Mesendoderm (in vitro differentiated cells): Measurements from ENCODE around the gene C2CD5.

ENCODE experiments used
- DNase-seq: peaks from one replicate; pipeline ENCODE4 v3.0.0; 2013
- H2AK5ac ChIP-seq: 2 replicates; pipeline ENCODE4 v1.6.1; 2013; ENCODE audit warnings: low read length, inconsistent platforms
- H2BK120ac ChIP-seq: 2 replicates; pipeline ENCODE4 v1.6.1; 2013; ENCODE audit warnings: low read depth, mild to moderate bottlenecking, low read length, moderate library complexity, mixed read lengths
- H2BK15ac ChIP-seq: replicated peaks from 2 replicates; pipeline ENCODE4 v1.6.1; 2013; ENCODE audit warnings: low read depth, mild to moderate bottlenecking, moderate library complexity
- H2BK5ac ChIP-seq: 2 replicates; pipeline ENCODE4 v1.6.1; 2013; ENCODE audit warnings: low read length, inconsistent platforms
- H3K18ac ChIP-seq: 2 replicates; pipeline ENCODE4 v1.6.1; 2013; ENCODE audit warnings: mild to moderate bottlenecking, low read length, mixed read lengths
- H3K23ac ChIP-seq: one replicate; pipeline ENCODE4 v1.6.1; 2013; ENCODE audit warnings: low read length
- H3K27ac ChIP-seq: 2 replicates; pipeline ENCODE4 v1.5.1; 2013; ENCODE audit warnings: low read depth, mild to moderate bottlenecking, inconsistent platforms, low read length, moderate library complexity
- H3K27me3 ChIP-seq: 2 replicates; pipeline ENCODE4 v1.6.1; 2013; ENCODE audit warnings: low read length, control low read depth, mild to moderate bottlenecking, inconsistent platforms; ENCODE audit not compliant: insufficient read depth, poor library complexity
- H3K36me3 ChIP-seq: 2 replicates; pipeline ENCODE4 v1.6.1; 2013; ENCODE audit warnings: low read length, inconsistent platforms; ENCODE audit not compliant: control insufficient read depth, insufficient read depth
- H3K4ac ChIP-seq: one replicate; pipeline ENCODE4 v1.6.1; 2013; ENCODE audit warnings: low read depth, mild to moderate bottlenecking, low read length, moderate library complexity
- H3K4me1 ChIP-seq: 2 replicates; pipeline ENCODE4 v1.6.1; 2013; ENCODE audit warnings: low read depth, low read length, inconsistent platforms; ENCODE audit not compliant: control insufficient read depth
- H3K4me2 ChIP-seq: 2 replicates; pipeline ENCODE4 v1.6.1; 2013; ENCODE audit warnings: low read length
- H3K4me3 ChIP-seq: 2 replicates; pipeline ENCODE4 v1.5.1; 2013; ENCODE audit warnings: mild to moderate bottlenecking, low read length
- H3K56ac ChIP-seq: one replicate; pipeline ENCODE4 v1.6.1; 2013; ENCODE audit warnings: low read length
- H3K79me1 ChIP-seq: 2 replicates; pipeline ENCODE4 v1.6.1; 2013; ENCODE audit warnings: low read length, inconsistent platforms
- H3K79me2 ChIP-seq: 2 replicates; pipeline ENCODE4 v1.6.1; 2013; ENCODE audit warnings: mild to moderate bottlenecking, low read length; ENCODE audit not compliant: control insufficient read depth, insufficient read depth
- H3K9ac ChIP-seq: 2 replicates; pipeline ENCODE4 v1.6.1; 2013; ENCODE audit warnings: low read length, inconsistent platforms
- H4K5ac ChIP-seq: one replicate; pipeline ENCODE4 v1.6.1; 2013; ENCODE audit warnings: low read length
- H4K8ac ChIP-seq: one replicate; pipeline ENCODE4 v1.6.1; 2013; ENCODE audit warnings: low read depth, mild to moderate bottlenecking, control low read depth, low read length, moderate library complexity
- WGBS: extraction: QIAGEN DNeasy Blood & Tissue Kit; methylation state at CpG from one replicate; pipeline ENCODE4 v1.1.7; 2013; ENCODE audit warnings: low lambda C conversion rate, missing lambda C conversion rate; ENCODE audit not compliant: insufficient coverage; ENCODE audit errors: extremely low coverage; 5-methylcytosine and 5-hydroxymethylcytosine counted together

C2CD5 gene

GRCh38 chr12:22539055-22539454, 5.3 kb downstream of the C2CD5 start:
- no peak for DNase-seq
- no peak overlapping the region for H3K9ac ChIP-seq
- no peak overlapping the region for H3K27ac ChIP-seq

GRCh38 chr12:22538311-22538710, 6.0 kb downstream of the C2CD5 start:
- H3K27me3 ChIP-seq: no peaks in the 10 kb centered on the region
- H3K18ac ChIP-seq: no peak overlapping the region
- H3K36me3 ChIP-seq: peaks cover 3% of the 10 kb centered on the region
- H4K8ac ChIP-seq: no peak overlapping the region
- H3K4me3 ChIP-seq: no peak overlapping the region
- no peaks in the 10 kb centered on the region for H3K79me1 ChIP-seq
- H3K27ac ChIP-seq: no peak overlapping the region
- no peaks in the 10 kb centered on the region for H3K79me2 ChIP-seq
- H2BK5ac ChIP-seq: no peak overlapping the region
- no peak overlapping the region for H3K4me2 ChIP-seq
- H4K5ac ChIP-seq: no peak overlapping the region
- DNase-seq: no peak
- no CpG with 5 or more reads among the region's 4 CpGs for WGBS
- no peak overlapping the region for H2AK5ac ChIP-seq
- H2BK120ac ChIP-seq: no peak overlapping the region
- H3K4ac ChIP-seq: no peak overlapping the region
- no peak overlapping the region for H2BK15ac ChIP-seq
- no peak overlapping the region for H3K56ac ChIP-seq
- H3K4me1 ChIP-seq: peaks cover 2% of the 10 kb centered on the region
- no peak overlapping the region for H3K23ac ChIP-seq
- no peak overlapping the region for H3K9ac ChIP-seq

More at GRCh38 chr12:22539055-22539454, 5.3 kb downstream of the C2CD5 start:
- Histone ChIP-seq H3K4ac (no peak overlapping the region), H3K18ac (no peak overlapping the region), H4K5ac (no peak overlapping the region), H2BK5ac (no peak overlapping the region), H3K4me3 (no peak overlapping the region), H3K4me2 (no peak overlapping the region), H3K79me2 (no peaks in the 10 kb centered on the region), H3K4me1 (peaks cover 3% of the 10 kb centered on the region), H4K8ac (no peak overlapping the region), H3K79me1 (peaks cover 2% of the 10 kb centered on the region), H3K27me3 (no peaks in the 10 kb centered on the region), H3K23ac (no peak overlapping the region), H2AK5ac (no peak overlapping the region), H3K56ac (no peak overlapping the region), H3K36me3 (no peaks in the 10 kb centered on the region), H2BK120ac (no peak overlapping the region), H2BK15ac (no peak overlapping the region)

GRCh38 chr12:22536971-22537544, 7.3 kb downstream of the C2CD5 start:
- peaks cover 4% of the 10 kb centered on the region for H3K36me3 ChIP-seq
- DNase-seq: no peak
- no peaks in the 10 kb centered on the region for H3K79me1 ChIP-seq
- H3K4me2 ChIP-seq: no peak overlapping the region
- H3K9ac ChIP-seq: no peak overlapping the region
- no peak overlapping the region for H3K4ac ChIP-seq
- no peak overlapping the region for H3K4me3 ChIP-seq
- no peak overlapping the region for H4K5ac ChIP-seq
- no peaks in the 10 kb centered on the region for H3K4me1 ChIP-seq
- no peak overlapping the region for H2BK15ac ChIP-seq
- H3K23ac ChIP-seq: no peak overlapping the region
- H3K27me3 ChIP-seq: no peaks in the 10 kb centered on the region
- no CpG with 5 or more reads among the region's 3 CpGs for WGBS
- H3K27ac ChIP-seq: no peak overlapping the region
- H2AK5ac ChIP-seq: no peak overlapping the region
- no peak overlapping the region for H3K18ac ChIP-seq
- H2BK120ac ChIP-seq: no peak overlapping the region
- no peak overlapping the region for H2BK5ac ChIP-seq
- H4K8ac ChIP-seq: no peak overlapping the region
- H3K79me2 ChIP-seq: no peaks in the 10 kb centered on the region
- no peak overlapping the region for H3K56ac ChIP-seq

GRCh38 chr12:22536346-22536945, 7.9 kb downstream of the C2CD5 start:
- Histone ChIP-seq H2BK5ac (no peak overlapping the region), H3K79me1 (no peaks in the 10 kb centered on the region), H3K4ac (no peak overlapping the region), H3K4me1 (no peaks in the 10 kb centered on the region), H4K5ac (no peak overlapping the region), H3K4me2 (no peak overlapping the region), H3K27ac (no peak overlapping the region), H2AK5ac (no peak overlapping the region), H3K27me3 (no peaks in the 10 kb centered on the region), H3K9ac (no peak overlapping the region), H2BK15ac (no peak overlapping the region), H3K36me3 (peaks cover 4% of the 10 kb centered on the region), H3K4me3 (no peak overlapping the region), H3K56ac (no peak overlapping the region), H3K23ac (no peak overlapping the region), H3K79me2 (no peaks in the 10 kb centered on the region), H3K18ac (no peak overlapping the region), H4K8ac (no peak overlapping the region), H2BK120ac (no peak overlapping the region)
- 100% methylated on average over 1 of the region's 2 CpGs for WGBS
- no peak for DNase-seq

GRCh38 chr12:22535478-22535877, 8.9 kb downstream of the C2CD5 start:
- Histone ChIP-seq H3K4me1 (no peaks in the 10 kb centered on the region), H3K4me2 (no peak overlapping the region)
- no CpG with 5 or more reads among the region's 2 CpGs for WGBS

GRCh38 chr12:22535038-22535437, 9.3 kb downstream of the C2CD5 start:
- Histone ChIP-seq H3K36me3 (peaks cover 4% of the 10 kb centered on the region), H3K4me2 (no peak overlapping the region), H4K8ac (no peak overlapping the region), H3K23ac (no peak overlapping the region), H3K18ac (no peak overlapping the region), H2BK15ac (no peak overlapping the region), H3K27ac (no peak overlapping the region), H2BK120ac (no peak overlapping the region), H3K79me2 (no peaks in the 10 kb centered on the region), H3K4me1 (no peaks in the 10 kb centered on the region), H3K79me1 (no peaks in the 10 kb centered on the region), H3K27me3 (no peaks in the 10 kb centered on the region), H3K9ac (no peak overlapping the region), H2AK5ac (no peak overlapping the region), H3K4ac (no peak overlapping the region), H4K5ac (no peak overlapping the region), H3K4me3 (no peak overlapping the region), H2BK5ac (no peak overlapping the region), H3K56ac (no peak overlapping the region)
- no CpG with 5 or more reads among the region's 1 CpG for WGBS
- DNase-seq: no peak

More at GRCh38 chr12:22535478-22535877, 8.9 kb downstream of the C2CD5 start:
- H3K56ac ChIP-seq: no peak overlapping the region
- H2BK120ac ChIP-seq: no peak overlapping the region
- no peaks in the 10 kb centered on the region for H3K79me2 ChIP-seq
- H2AK5ac ChIP-seq: no peak overlapping the region
- H3K79me1 ChIP-seq: no peaks in the 10 kb centered on the region
- no peak overlapping the region for H4K5ac ChIP-seq
- H3K4ac ChIP-seq: no peak overlapping the region
- H2BK15ac ChIP-seq: no peak overlapping the region
- H3K36me3 ChIP-seq: peaks cover 4% of the 10 kb centered on the region
- H3K4me3 ChIP-seq: no peak overlapping the region
- DNase-seq: no peak
- H3K27ac ChIP-seq: no peak overlapping the region
- H3K23ac ChIP-seq: no peak overlapping the region
- no peak overlapping the region for H3K18ac ChIP-seq
- H2BK5ac ChIP-seq: no peak overlapping the region
- no peak overlapping the region for H4K8ac ChIP-seq
- no peaks in the 10 kb centered on the region for H3K27me3 ChIP-seq
- no peak overlapping the region for H3K9ac ChIP-seq
